Right hindlimb (tissue), 1 donor: Measurements from ENCODE around the gene ACAP1.

Source experiments
- DNase-seq: peaks from one replicate; pipeline ENCODE4 v3.0.0-alpha.2; 2018

Gene ACAP1

GRCh38 chr17:7336240-7337175, at the start of gene ACAP1:
TSS of gene ACAP1 (plus strand) at chr17:7336529. CDS start at chr17:7336735, 206 bp downstream.
- peak; percentile 19 for DNase-seq

- DNase-seq: no peak
These were observed 46.9 kb upstream of the ACAP1 start for GRCh38 chr17:7289256-7290032.

GRCh38 chr17:7290166-7290565, 46.2 kb upstream of the ACAP1 start:
- no peak for DNase-seq

- no peak for DNase-seq
These were observed 45.6 kb upstream of the ACAP1 start for GRCh38 chr17:7290685-7291084.

GRCh38 chr17:7292194-7292593, 44.1 kb upstream of the ACAP1 start:
- DNase-seq: no peak

GRCh38 chr17:7292729-7293128, 43.6 kb upstream of the ACAP1 start:
- DNase-seq: no peak

GRCh38 chr17:7293159-7293558, 43.2 kb upstream of the ACAP1 start:
- no peak for DNase-seq

- DNase-seq: no peak
These were observed 42.3 kb upstream of the ACAP1 start for GRCh38 chr17:7293816-7294613.

- DNase-seq: peak; percentile 55
These were observed 41.6 kb upstream of the ACAP1 start, which contains the start of gene YBX2 for GRCh38 chr17:7294614-7295153. TSS of gene YBX2 (minus strand) at chr17:7294639. CDS start at chr17:7294500, 139 bp downstream.

- DNase-seq: no peak
These were observed 40.8 kb upstream of the ACAP1 start for GRCh38 chr17:7295230-7296180.

- DNase-seq: peak; percentile 84
These were observed 40.0 kb upstream of the ACAP1 start for GRCh38 chr17:7296189-7296861.

- DNase-seq: no peak
These were observed 32.1 kb upstream of the ACAP1 start for GRCh38 chr17:7304179-7304578.

- DNase-seq: peak; percentile 100
These were observed 29.2 kb upstream of the ACAP1 start, which contains the start of gene EIF5A for GRCh38 chr17:7306911-7307685. TSS of gene EIF5A (plus strand) at chr17:7307628. CDS start at chr17:7309636, 2,008 bp downstream.

- no peak for DNase-seq
These were observed 28.4 kb upstream of the ACAP1 start for GRCh38 chr17:7307686-7308624.

- DNase-seq: peak; percentile 83
These were observed 27.5 kb upstream of the ACAP1 start for GRCh38 chr17:7308625-7309433.

GRCh38 chr17:7309628-7310027, 26.7 kb upstream of the ACAP1 start:
- DNase-seq: no peak

- no peak for DNase-seq
These were observed 25.1 kb upstream of the ACAP1 start for GRCh38 chr17:7311110-7311705.
